Temporal lobe (tissue), 1 donor: ENCODE measurements around the gene NLGN2. TPM values are rescaled to one million over a fixed set of nuclear protein-coding genes. Genes with fewer than 3 reads are reported as not detected.

Source experiments
- total RNA-seq: library from RNA; depleted of rRNA; stranded (reverse); fragments of >200 nt; gene quantifications from one replicate; pipeline ENCODE4 v1.2.3, GENCODE V29; 2014

Gene NLGN2
- total RNA-seq, 1 donor from 2014 or later: 27.0 TPM

Other genes starting within 250 kb of the NLGN2 start
- 11.3 TPM for gene ASGR1, start 228.5 kb upstream of the NLGN2 start, total RNA-seq
- gene DLG4, start 188.0 kb upstream of the NLGN2 start, total RNA-seq: 112 TPM
- gene ACADVL, start 187.9 kb upstream of the NLGN2 start, total RNA-seq: 58.0 TPM
- 30.0 TPM for gene DVL2, start 173.3 kb upstream of the NLGN2 start, total RNA-seq
- 17.9 TPM for gene PHF23, start 168.4 kb upstream of the NLGN2 start, total RNA-seq
- gene GABARAP, start 165.4 kb upstream of the NLGN2 start, total RNA-seq: 93.9 TPM
- gene CTDNEP1, start 156.1 kb upstream of the NLGN2 start, total RNA-seq: 49.9 TPM
- gene ELP5, start 155.6 kb upstream of the NLGN2 start, total RNA-seq: 22.1 TPM
- 0.49 TPM for gene CLDN7, start 145.4 kb upstream of the NLGN2 start, total RNA-seq
- gene SLC2A4, start 126.1 kb upstream of the NLGN2 start, total RNA-seq: 0.25 TPM
- 1.2 TPM for gene YBX2, start 113.2 kb upstream of the NLGN2 start, total RNA-seq
- gene EIF5A, start 100.2 kb upstream of the NLGN2 start, total RNA-seq: 115 TPM
- gene GPS2, start 92.5 kb upstream of the NLGN2 start, total RNA-seq: 25.3 TPM
- gene NEURL4, start 78.5 kb upstream of the NLGN2 start, total RNA-seq: 37.9 TPM
- 0.25 TPM for gene ACAP1, start 71.3 kb upstream of the NLGN2 start, total RNA-seq
- gene KCTD11, start 55.7 kb upstream of the NLGN2 start, total RNA-seq: 3.2 TPM
- gene TMEM95, start 52.7 kb upstream of the NLGN2 start, total RNA-seq: 0.25 TPM
- gene TNK1, start 26.8 kb upstream of the NLGN2 start, total RNA-seq: 0.25 TPM
- 9.3 TPM for gene PLSCR3, start 13.3 kb upstream of the NLGN2 start, total RNA-seq
- 29.7 TPM for gene TMEM256, start 3.7 kb upstream of the NLGN2 start, total RNA-seq
- not detected for gene SPEM1, start 12.5 kb downstream of the NLGN2 start, total RNA-seq
- not detected for gene SPEM2, start 17.8 kb downstream of the NLGN2 start, total RNA-seq
- not detected for gene SPEM3, start 21.0 kb downstream of the NLGN2 start, total RNA-seq
- 1.5 TPM for gene TMEM102, start 27.6 kb downstream of the NLGN2 start, total RNA-seq
- gene FGF11, start 31.7 kb downstream of the NLGN2 start, total RNA-seq: 3.7 TPM
- 15.7 TPM for gene CHRNB1, start 37.2 kb downstream of the NLGN2 start, total RNA-seq
- gene ZBTB4, start 71.8 kb downstream of the NLGN2 start, total RNA-seq: 14.3 TPM
- not detected for gene SLC35G6, start 73.6 kb downstream of the NLGN2 start, total RNA-seq
- gene POLR2A, start 76.5 kb downstream of the NLGN2 start, total RNA-seq: 50.2 TPM
- gene TNFSF12, start 141.2 kb downstream of the NLGN2 start, total RNA-seq: 4.7 TPM
- gene TNFSF13, start 150.9 kb downstream of the NLGN2 start, total RNA-seq: 0.49 TPM
- gene SENP3, start 154.1 kb downstream of the NLGN2 start, total RNA-seq: 50.9 TPM
- gene CD68, start 171.8 kb downstream of the NLGN2 start, total RNA-seq: 0.25 TPM
- 28.5 TPM for gene MPDU1, start 176.0 kb downstream of the NLGN2 start, total RNA-seq
- 0.49 TPM for gene SOX15, start 182.2 kb downstream of the NLGN2 start, total RNA-seq
- 35.7 TPM for gene FXR2, start 207.1 kb downstream of the NLGN2 start, total RNA-seq
- 39.6 TPM for gene SAT2, start 220.0 kb downstream of the NLGN2 start, total RNA-seq
- gene SHBG, start 222.3 kb downstream of the NLGN2 start, total RNA-seq: not detected
- gene ATP1B2, start 243.1 kb downstream of the NLGN2 start, total RNA-seq: 13.8 TPM